ENCODE data around the gene DHRSX.

DHRSX gene

GRCh38 chrX:2452799-2453198, 48.0 kb downstream of the DHRSX start:
- no peak for DNase-seq (ENCODE audit: low spot score)

DNA sequence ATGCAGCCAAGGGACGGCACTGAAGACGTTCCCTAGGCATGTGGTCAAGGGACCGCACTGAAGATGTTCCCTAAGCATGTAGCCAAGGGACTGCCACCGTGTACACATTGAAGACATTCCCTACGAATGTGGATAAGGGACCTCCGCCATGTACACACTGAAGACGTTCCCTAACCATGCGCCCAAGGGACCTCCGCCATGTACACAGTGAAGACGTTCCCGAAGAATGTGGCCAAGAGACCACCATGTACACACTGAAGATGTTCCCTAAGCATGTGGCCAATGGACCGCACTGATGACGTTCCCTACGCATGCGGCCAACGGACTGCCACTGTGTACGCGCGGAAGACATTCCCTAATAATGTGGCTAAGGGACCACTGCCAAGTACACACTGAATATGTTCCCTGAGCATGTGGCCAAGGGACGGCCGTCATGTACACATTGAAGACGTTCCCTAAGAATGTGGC, 48.4 kb downstream of the DHRSX start:
- no peak for DNase-seq (ENCODE audit: low spot score)

- no peak for DNase-seq (ENCODE audit: low spot score)
Observed at GRCh38 chrX:2451501-2452316, 49.1 kb downstream of the DHRSX start.

GRCh38 chrX:2450681-2451080, 50.1 kb downstream of the DHRSX start:
- no peak for DNase-seq (ENCODE audit: low spot score)

- no peak for DNase-seq (ENCODE audit: low spot score)
Observed at GRCh38 chrX:2449135-2449886, 51.5 kb downstream of the DHRSX start.

GRCh38 chrX:2447484-2447883, 53.3 kb downstream of the DHRSX start:
- DNase-seq (ENCODE audit: low spot score), result no peak

- DNase-seq (ENCODE audit: low spot score), result no peak
Observed at GRCh38 chrX:2446815-2447214, 54.0 kb downstream of the DHRSX start.

- no peak for DNase-seq (ENCODE audit: low spot score)
Observed at GRCh38 chrX:2445662-2446623, 54.8 kb downstream of the DHRSX start.

GRCh38 chrX:2442694-2443093, 58.1 kb downstream of the DHRSX start:
- DNase-seq (ENCODE audit: low spot score), result no peak

- DNase-seq (ENCODE audit: low spot score), result no peak
Observed at GRCh38 chrX:2441466-2441865, 59.3 kb downstream of the DHRSX start.

DNA sequence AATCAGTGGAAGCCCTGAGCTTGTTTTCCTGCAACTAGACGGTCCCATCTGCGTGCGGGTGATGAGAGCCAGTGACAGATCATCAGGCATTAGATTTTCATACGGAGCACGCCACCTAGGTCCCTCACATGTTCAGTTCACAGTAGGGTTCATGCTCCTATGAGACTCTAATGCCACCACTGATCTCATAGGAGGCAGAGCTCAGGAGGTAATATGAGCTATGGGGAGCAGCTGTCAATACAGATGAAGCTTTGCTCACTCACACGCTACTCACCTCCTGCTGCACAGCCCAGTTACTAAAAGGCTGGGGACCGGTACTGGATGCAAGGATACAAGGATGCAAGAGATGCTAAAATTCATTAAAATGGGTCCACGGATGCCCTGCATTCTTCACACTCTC, 61.2 kb downstream of the DHRSX start:
- no peak for DNase-seq (ENCODE audit: low spot score)

DNA sequence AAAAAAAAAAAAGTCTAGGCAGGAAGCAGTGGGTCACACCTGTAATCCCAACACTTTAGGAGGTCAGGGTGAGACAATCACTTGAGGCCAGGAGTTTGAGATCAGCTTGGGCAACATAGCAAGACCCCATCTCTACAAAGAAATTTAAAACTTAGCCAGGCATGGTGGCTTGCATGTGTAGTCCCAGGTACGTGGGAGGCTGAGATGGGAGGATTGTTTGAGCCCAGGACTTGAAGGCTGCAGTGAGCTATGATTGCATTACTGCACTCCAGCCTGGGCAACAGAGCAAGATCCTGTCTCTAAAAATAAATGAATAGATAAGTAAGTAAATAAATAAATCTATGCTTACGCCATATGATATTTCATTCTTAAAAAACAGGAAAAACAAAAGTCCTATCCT, 65.3 kb downstream of the DHRSX start:
- no peak for DNase-seq (ENCODE audit: low spot score)

- DNase-seq (ENCODE audit: low spot score), result no peak
Observed at GRCh38 chrX:2434270-2435163, 66.3 kb downstream of the DHRSX start.

- no peak for DNase-seq (ENCODE audit: low spot score)
Observed at GRCh38 chrX:2432298-2432863, 68.4 kb downstream of the DHRSX start.

GRCh38 chrX:2430265-2430825, 70.4 kb downstream of the DHRSX start:
- DNase-seq (ENCODE audit: low spot score), result no peak

- no peak for DNase-seq (ENCODE audit: low spot score)
Observed at GRCh38 chrX:2427737-2428136, 73.0 kb downstream of the DHRSX start.

GRCh38 chrX:2427147-2427546, 73.6 kb downstream of the DHRSX start:
- no peak for DNase-seq (ENCODE audit: low spot score)

- DNase-seq (ENCODE audit: low spot score), result no peak
Observed at GRCh38 chrX:2426289-2426882, 74.4 kb downstream of the DHRSX start.

GRCh38 chrX:2425286-2426071, 75.3 kb downstream of the DHRSX start:
- no peak for DNase-seq (ENCODE audit: low spot score)

All from germinal center (tissue), 1 donor.